ENCODE results near the gene TOX2.

GRCh38 chr20:44112889-44113617 is 198.4 kb downstream of the TOX2 start:
- TF ChIP-seq POLR2AphosphoS5 (IDR thresholded peaks at IDR 0.05; ENCODE audit: low read depth, low read length), result no peak
- TF ChIP-seq POLR2A (IDR thresholded peaks at IDR 0.05; ENCODE audit: low read depth, low read length), result no peak
- TF ChIP-seq TAF1 (IDR thresholded peaks at IDR 0.05; ENCODE audit: low read depth, low read length), result no peak
- no peak for TF ChIP-seq SPI1 (IDR thresholded peaks at IDR 0.05; ENCODE audit: low read depth, low read length)
- TF ChIP-seq POU2F2 (IDR thresholded peaks at IDR 0.05; ENCODE audit: low read depth, low read length), result no peak

Measured in GM12891 (cell line).